ENCODE data around the gene CCDC122.

GRCh38 chr13:43787518-43787891 is 92.0 kb downstream of the CCDC122 start:
- TF ChIP-seq POLR2A (IDR thresholded peaks at IDR 0.05), result no peak
- no peak for TF ChIP-seq CTCF (IDR thresholded peaks at IDR 0.05)
